HL-60 (cell line): Measurements from ENCODE around the gene SYCP2.

Experiments used
- DNase-seq, 2 experiments: peaks; one replicate each; pipeline ENCODE4 v3.0.0-alpha.2; 2010 to 2020; ENCODE audit warnings: low read depth in 1 of 2, low spot score in 1 of 2
- H3K27ac ChIP-seq: fragments of 250-450 bp; sonication (Bioruptor Pico); replicated peaks from 2 replicates; pipeline ENCODE4 v1.5.1; 2020; ENCODE audit warnings: mild to moderate bottlenecking, moderate library complexity
- H3K27me3 ChIP-seq: fragments of 250-450 bp; sonication (Bioruptor Pico); 2 replicates; pipeline ENCODE4 v1.5.1; 2021; ENCODE audit warnings: mild to moderate bottlenecking, moderate library complexity; ENCODE audit not compliant: insufficient read depth, poor library complexity, severe bottlenecking
- H3K4me3 ChIP-seq: replicated peaks from 2 replicates; pipeline ENCODE4 v1.5.1; 2011; ENCODE audit warnings: mild to moderate bottlenecking, control low read depth, low read length; ENCODE audit not compliant: insufficient read depth
- GABPA ChIP-seq: IDR thresholded peaks from 2 replicates; pipeline ENCODE4 v1.6.1; 2012; ENCODE audit warnings: low read depth
- POLR2AphosphoS5 ChIP-seq: IDR thresholded peaks from 2 replicates; pipeline ENCODE4 v1.6.1; 2012; ENCODE audit warnings: low read depth
- REST ChIP-seq: IDR thresholded peaks from 2 replicates; pipeline ENCODE4 v1.6.1; 2012; ENCODE audit warnings: low read depth; ENCODE audit not compliant: insufficient replicate concordance
- SPI1 ChIP-seq: IDR thresholded peaks from 2 replicates; pipeline ENCODE4 v1.6.1; 2012; ENCODE audit warnings: low read depth, mild to moderate bottlenecking, borderline replicate concordance
- TF ChIP-seq, protein P1 (sequence below): IDR thresholded peaks from one replicate; pipeline ENCODE4 v1.5.1; 2011; ENCODE audit warnings: low read length, control low read depth, inconsistent platforms; ENCODE audit not compliant: insufficient read depth

The SYCP2 gene

DNA sequence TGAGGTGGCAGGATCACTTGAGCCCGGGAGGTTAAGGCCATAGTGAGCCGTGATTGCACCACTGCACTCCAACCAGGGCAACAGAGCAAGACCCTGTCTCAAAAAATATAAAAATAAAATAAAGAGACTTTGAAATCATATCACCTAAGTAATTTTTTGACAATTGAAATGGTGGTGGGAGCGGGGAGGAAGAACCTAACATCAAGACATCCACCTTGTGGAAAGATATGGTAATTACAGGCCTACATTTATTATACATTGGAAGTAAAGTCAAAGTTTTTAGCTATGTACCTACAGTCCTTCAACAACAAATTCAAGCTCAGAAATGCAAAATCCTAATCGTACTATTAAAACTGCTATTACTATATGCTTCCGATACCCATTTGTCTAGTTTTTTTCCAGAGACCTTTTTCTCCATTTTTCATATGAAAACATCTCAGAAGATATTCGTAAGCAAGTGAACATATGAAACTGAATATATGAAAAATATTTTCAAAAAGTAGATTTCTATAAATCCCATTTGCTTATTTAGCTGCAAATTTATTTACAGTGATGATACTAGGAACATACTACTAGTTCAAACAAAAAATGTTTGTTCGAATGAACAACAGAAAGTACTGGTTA is 83.3 kb downstream of the SYCP2 start:
- no peak for DNase-seq
- Histone ChIP-seq H3K27me3 (peaks cover 2% of the 10 kb centered on the region), H3K27ac (no peak overlapping the region), H3K4me3 (no peak overlapping the region)
- TF ChIP-seq REST (no peak), SPI1 (no peak)
- TF ChIP-seq, protein P1, sequence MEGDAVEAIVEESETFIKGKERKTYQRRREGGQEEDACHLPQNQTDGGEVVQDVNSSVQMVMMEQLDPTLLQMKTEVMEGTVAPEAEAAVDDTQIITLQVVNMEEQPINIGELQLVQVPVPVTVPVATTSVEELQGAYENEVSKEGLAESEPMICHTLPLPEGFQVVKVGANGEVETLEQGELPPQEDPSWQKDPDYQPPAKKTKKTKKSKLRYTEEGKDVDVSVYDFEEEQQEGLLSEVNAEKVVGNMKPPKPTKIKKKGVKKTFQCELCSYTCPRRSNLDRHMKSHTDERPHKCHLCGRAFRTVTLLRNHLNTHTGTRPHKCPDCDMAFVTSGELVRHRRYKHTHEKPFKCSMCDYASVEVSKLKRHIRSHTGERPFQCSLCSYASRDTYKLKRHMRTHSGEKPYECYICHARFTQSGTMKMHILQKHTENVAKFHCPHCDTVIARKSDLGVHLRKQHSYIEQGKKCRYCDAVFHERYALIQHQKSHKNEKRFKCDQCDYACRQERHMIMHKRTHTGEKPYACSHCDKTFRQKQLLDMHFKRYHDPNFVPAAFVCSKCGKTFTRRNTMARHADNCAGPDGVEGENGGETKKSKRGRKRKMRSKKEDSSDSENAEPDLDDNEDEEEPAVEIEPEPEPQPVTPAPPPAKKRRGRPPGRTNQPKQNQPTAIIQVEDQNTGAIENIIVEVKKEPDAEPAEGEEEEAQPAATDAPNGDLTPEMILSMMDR: peak; percentile 54

DNA sequence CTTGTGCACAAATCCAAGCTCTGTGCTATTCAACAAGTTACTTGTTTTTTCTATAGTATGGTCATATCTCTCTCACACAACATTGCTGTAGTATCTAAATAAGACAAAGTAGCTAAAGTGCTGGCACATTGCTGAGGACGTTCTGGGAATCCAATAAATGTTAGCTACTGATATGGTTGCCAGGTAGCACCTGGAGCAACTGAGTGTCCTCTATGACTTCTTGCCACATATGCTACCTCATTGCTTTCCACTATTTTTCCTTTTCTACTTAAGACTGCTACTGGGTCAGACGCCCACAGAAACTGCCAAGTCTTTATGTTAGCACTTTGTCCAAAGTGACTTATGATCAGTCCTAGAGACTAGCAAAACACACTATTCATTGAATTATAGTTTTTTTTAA is 85.3 kb downstream of the SYCP2 start:
- TF ChIP-seq POLR2AphosphoS5 (no peak), REST (no peak), GABPA (no peak), SPI1 (no peak)
- TF ChIP-seq, protein P1: no peak
- H3K27ac ChIP-seq: no peak overlapping the region
- peaks cover 6% of the 10 kb centered on the region for H3K27me3 ChIP-seq
- no peak for DNase-seq
- H3K4me3 ChIP-seq: no peak overlapping the region

GRCh38 chr20:59845472-59845871 is 88.0 kb downstream of the SYCP2 start:
- no peak for DNase-seq
- peaks cover 8% of the 10 kb centered on the region for H3K27me3 ChIP-seq

More at GRCh38 chr20:59845472-59845871, 88.0 kb downstream of the SYCP2 start:
- TF ChIP-seq REST (no peak), GABPA (no peak), SPI1 (no peak), POLR2AphosphoS5 (no peak)
- TF ChIP-seq, protein P1: no peak
- no peak overlapping the region for H3K27ac ChIP-seq
- H3K4me3 ChIP-seq: no peak overlapping the region
